ENCODE data around the gene ADCK1. TPM values are rescaled to one million over a fixed set of nuclear protein-coding genes. Genes with fewer than 3 reads are reported as not detected.
"Not testable (repeated sequence)": the region's sequence is repeated elsewhere in the genome, so short reads cannot be mapped to it uniquely, and the experiment has no call there.

ADCK1 gene
- total RNA-seq, 2 donors from 2014 or later, result 10.2 to 11.0 TPM

- ATAC-seq; intact Hi-C loops (cut with DNase I, micrococcal nuclease); DNase-seq: not testable (repeated sequence)
Measured at GRCh38 chr14:77915390-77915789, 115.5 kb downstream of the ADCK1 start.

- no peak for DNase-seq
- ATAC-seq, result no peak
- intact Hi-C loops (cut with DNase I, micrococcal nuclease), result no loop called here
Measured at GRCh38 chr14:77917491-77918201, 117.7 kb downstream of the ADCK1 start.

- intact Hi-C loops (cut with DNase I, micrococcal nuclease), result no loop called here
- DNase-seq (no peak), ATAC-seq (no peak)
Measured at GRCh38 chr14:77918448-77918847, 118.5 kb downstream of the ADCK1 start.

GRCh38 chr14:77920312-77920711 lies 120.4 kb downstream of the ADCK1 start:
- ATAC-seq (no peak), DNase-seq (no peak)
- intact Hi-C loops (cut with DNase I, micrococcal nuclease), result no loop called here

- intact Hi-C loops (cut with DNase I, micrococcal nuclease), result no loop called here
- DNase-seq, result no peak
- ATAC-seq, result no peak
Measured at GRCh38 chr14:77921818-77922217, 121.9 kb downstream of the ADCK1 start.

GRCh38 chr14:77923131-77923936 lies 123.4 kb downstream of the ADCK1 start:
- intact Hi-C loops (cut with DNase I, micrococcal nuclease), result no loop called here
- no peak for DNase-seq
- no peak for ATAC-seq

- ATAC-seq (no peak), DNase-seq (no peak)
- intact Hi-C loops (cut with DNase I, micrococcal nuclease), result no loop called here
Measured at GRCh38 chr14:77924141-77924948, 124.4 kb downstream of the ADCK1 start.

GRCh38 chr14:77926942-77927341 lies 127.0 kb downstream of the ADCK1 start:
- ATAC-seq, result no peak
- intact Hi-C loops (cut with DNase I, micrococcal nuclease), result no loop called here
- no peak for DNase-seq

- ATAC-seq (no peak), DNase-seq (no peak)
- intact Hi-C loops (cut with DNase I, micrococcal nuclease), result no loop called here
Measured at GRCh38 chr14:77931441-77931840, 131.5 kb downstream of the ADCK1 start.

GRCh38 chr14:77936138-77936639 lies 136.3 kb downstream of the ADCK1 start:
- DNase-seq, result no peak
- ATAC-seq, result no peak
- intact Hi-C loops (cut with DNase I, micrococcal nuclease), result no loop called here

- DNase-seq, result no peak
- no peak for ATAC-seq
- intact Hi-C loops (cut with DNase I, micrococcal nuclease), result no loop called here
Measured at GRCh38 chr14:77947372-77947771, 147.5 kb downstream of the ADCK1 start.

- intact Hi-C loops (cut with DNase I, micrococcal nuclease), result no loop called here
- DNase-seq, result no peak
- ATAC-seq, result no peak
Measured at GRCh38 chr14:77950371-77951063, 150.6 kb downstream of the ADCK1 start.

GRCh38 chr14:77955816-77956484 lies 156.0 kb downstream of the ADCK1 start:
- intact Hi-C loops (cut with DNase I, micrococcal nuclease), result no loop called here
- ATAC-seq, result no peak

GRCh38 chr14:77959686-77960085 lies 159.8 kb downstream of the ADCK1 start:
- intact Hi-C loops (cut with DNase I, micrococcal nuclease); DNase-seq; ATAC-seq: not testable (repeated sequence)

More at GRCh38 chr14:77955816-77956484, 156.0 kb downstream of the ADCK1 start:
- DNase-seq, result no peak

GRCh38 chr14:77961847-77962580 lies 162.1 kb downstream of the ADCK1 start:
- DNase-seq (no peak), ATAC-seq (no peak)
- intact Hi-C loops (cut with DNase I, micrococcal nuclease), result no loop called here

- ATAC-seq, result no peak
- no peak for DNase-seq
- intact Hi-C loops (cut with DNase I, micrococcal nuclease), result no loop called here
Measured at GRCh38 chr14:77962731-77963520, 163.0 kb downstream of the ADCK1 start.

GRCh38 chr14:77964586-77964985 lies 164.7 kb downstream of the ADCK1 start:
- intact Hi-C loops (cut with DNase I, micrococcal nuclease), result no loop called here
- DNase-seq, result no peak
- no peak for ATAC-seq
